HFFc6 (cell line): ENCODE results near the gene HABP4. TPM values are rescaled to one million over a fixed set of nuclear protein-coding genes. Genes with fewer than 3 reads are reported as not detected.
A peak's percentile ranks its signal among the peaks of the same experiment; 100 is the strongest.

ENCODE experiments used
- DNase-seq: peaks from one replicate; pipeline ENCODE4 v3.0.0-alpha.2; 2018
- H3K27ac Mint-ChIP-seq: 2 replicates; pipeline ENCODE4 v1.8.0; 2020; ENCODE audit warnings: mild to moderate bottlenecking, mixed read lengths
- H3K27me3 Mint-ChIP-seq: 2 replicates; pipeline ENCODE4 v1.8.0; 2021; ENCODE audit warnings: mild to moderate bottlenecking, moderate library complexity, mixed read lengths; ENCODE audit not compliant: insufficient read depth
- H3K36me3 Mint-ChIP-seq: 2 replicates; pipeline ENCODE4 v1.8.0; 2021; ENCODE audit warnings: low read depth, mixed read lengths
- H3K4me1 Mint-ChIP-seq: 2 replicates; pipeline ENCODE4 v1.8.0; 2020; ENCODE audit warnings: low read depth, mixed read lengths
- H3K4me3 Mint-ChIP-seq: 2 replicates; pipeline ENCODE4 v1.8.0; 2020; ENCODE audit warnings: mild to moderate bottlenecking, moderate library complexity, mixed read lengths
- H3K9me3 Mint-ChIP-seq: 2 replicates; pipeline ENCODE4 v1.8.0; 2020; ENCODE audit warnings: mild to moderate bottlenecking, mixed read lengths
- CTCF ChIP-seq: fragments of 200-600 bp; sonication (generic); IDR thresholded peaks from 2 replicates; pipeline ENCODE4 v1.5.0; 2021; ENCODE audit warnings: antibody characterized with exemption, mild to moderate bottlenecking
- total RNA-seq, 6 experiments: library from RNA; stranded (reverse); fragmentation: NEBNext Ultra II Directional; extraction: Animal tissue kit (Norgen Biotek cat#: 25700); gene quantifications; 2 replicates in 1 of 6; 3 replicates in 5 of 6; pipeline ENCODE4 v1.2.3, GENCODE V29; 2021

Gene HABP4
- total RNA-seq, 6 experiments from 2014 or later, result 20.1 to 26.6 (median 24.9) TPM

- no peaks in the 10 kb centered on the region for H3K9me3 Mint-ChIP-seq
- H3K27me3 Mint-ChIP-seq, result no peaks in the 10 kb centered on the region; the same call in 1 of the 2 replicates
- H3K36me3 Mint-ChIP-seq, result peaks cover 5% of the 10 kb centered on the region
- peak overlapping the region; percentile 76 for H3K27ac Mint-ChIP-seq
- TF ChIP-seq CTCF, result no peak
- no peak overlapping the region for H3K4me3 Mint-ChIP-seq
- peaks cover 27% of the 10 kb centered on the region for H3K4me1 Mint-ChIP-seq
- DNase-seq, result peak; percentile 47
Measured at GRCh38 chr9:96476591-96476990, 26.6 kb downstream of the HABP4 start.

GRCh38 chr9:96478829-96479371 lies 28.9 kb downstream of the HABP4 start:
- H3K36me3 Mint-ChIP-seq, result peaks cover 19% of the 10 kb centered on the region
- peak overlapping the region; percentile 72 for H3K27ac Mint-ChIP-seq
- peaks cover 45% of the 10 kb centered on the region for H3K4me1 Mint-ChIP-seq
- no peaks in the 10 kb centered on the region; the same call in 1 of the 2 replicates for H3K27me3 Mint-ChIP-seq
- H3K9me3 Mint-ChIP-seq, result no peaks in the 10 kb centered on the region
- H3K4me3 Mint-ChIP-seq, result no peak overlapping the region
- DNase-seq, result peak; percentile 15
- no peak for TF ChIP-seq CTCF

- no peak for DNase-seq
Measured at GRCh38 chr9:96480736-96481135, 30.8 kb downstream of the HABP4 start.

GRCh38 chr9:96482476-96482875 lies 32.5 kb downstream of the HABP4 start:
- no peaks in the 10 kb centered on the region for H3K9me3 Mint-ChIP-seq
- DNase-seq, result no peak
- TF ChIP-seq CTCF, result no peak
- H3K4me1 Mint-ChIP-seq, result peaks cover 63% of the 10 kb centered on the region
- H3K4me3 Mint-ChIP-seq, result no peak overlapping the region
- H3K36me3 Mint-ChIP-seq, result peaks cover 38% of the 10 kb centered on the region
- no peak overlapping the region for H3K27ac Mint-ChIP-seq
- no peaks in the 10 kb centered on the region for H3K27me3 Mint-ChIP-seq

More at GRCh38 chr9:96480736-96481135, 30.8 kb downstream of the HABP4 start:
- Mint-ChIP-seq H3K36me3 (peaks cover 36% of the 10 kb centered on the region), H3K27me3 (no peaks in the 10 kb centered on the region), H3K4me1 (peaks cover 60% of the 10 kb centered on the region), H3K9me3 (no peaks in the 10 kb centered on the region), H3K27ac (no peak overlapping the region), H3K4me3 (no peak overlapping the region)
- TF ChIP-seq CTCF, result no peak

- Mint-ChIP-seq H3K4me3 (no peak overlapping the region), H3K4me1 (peaks cover 68% of the 10 kb centered on the region), H3K9me3 (no peaks in the 10 kb centered on the region), H3K27me3 (no peaks in the 10 kb centered on the region), H3K36me3 (peaks cover 43% of the 10 kb centered on the region), H3K27ac (no peak overlapping the region; the same call in 1 of the 2 replicates)
- TF ChIP-seq CTCF, result no peak
- no peak for DNase-seq
Measured at GRCh38 chr9:96483197-96483596, 33.2 kb downstream of the HABP4 start.
